ENCODE data around the gene NOP53.
"Not testable (repeated sequence)": the region's sequence is repeated elsewhere in the genome, so short reads cannot be mapped to it uniquely, and the experiment has no call there.

NOP53 gene

DNA sequence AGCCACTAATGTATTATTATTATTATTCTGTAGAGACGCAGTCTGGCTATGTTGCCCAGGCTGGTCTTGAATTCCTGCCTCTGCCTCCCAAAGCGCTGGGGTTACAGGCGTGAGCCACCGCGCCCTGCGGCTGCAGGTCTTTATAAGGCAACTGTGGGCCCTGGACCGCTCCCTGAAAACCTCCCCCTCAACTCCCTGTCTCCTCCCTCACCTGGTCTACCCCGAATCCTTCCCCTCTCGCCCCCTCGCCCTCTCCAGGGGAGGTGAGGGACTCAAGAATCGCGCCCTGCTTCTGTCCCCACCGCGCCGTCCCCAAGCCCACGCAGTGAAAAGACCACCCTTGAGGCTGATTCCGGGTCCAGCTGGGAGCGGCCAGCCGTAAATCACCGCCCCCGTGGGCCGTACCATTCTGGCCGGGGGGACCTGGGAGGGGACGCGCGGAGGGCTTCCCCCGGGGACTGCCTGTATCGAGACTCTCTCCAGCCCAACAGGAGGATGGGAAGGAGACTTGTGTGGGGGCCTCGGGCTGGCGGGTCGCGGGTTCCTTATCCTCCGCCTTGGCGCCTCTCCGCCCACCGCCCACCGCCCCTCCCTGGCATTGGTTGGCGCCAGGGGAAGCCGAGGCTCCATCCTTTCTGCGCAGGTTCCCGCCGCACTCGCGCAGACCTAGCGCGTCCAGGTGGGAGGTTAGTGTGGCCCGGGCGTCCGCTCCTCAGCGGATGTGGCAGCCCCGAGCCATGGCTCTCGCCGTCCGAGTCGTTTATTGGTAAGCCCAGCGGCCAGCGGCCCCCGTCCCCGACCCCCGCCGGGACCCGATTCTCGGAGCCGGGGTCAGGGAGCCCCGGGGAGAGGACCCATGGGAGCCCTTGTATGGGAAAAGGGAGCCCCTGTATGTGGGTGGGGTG lies 33.0 kb downstream of the NOP53 start, which contains the start of gene SELENOW:
Gene SELENOW, plus strand, starts transcription at position 655 of the 905 bp plus-strand sequence. Its CDS starts 83 bp downstream, at position 738.
- peak; percentile 77 for DNase-seq

DNA sequence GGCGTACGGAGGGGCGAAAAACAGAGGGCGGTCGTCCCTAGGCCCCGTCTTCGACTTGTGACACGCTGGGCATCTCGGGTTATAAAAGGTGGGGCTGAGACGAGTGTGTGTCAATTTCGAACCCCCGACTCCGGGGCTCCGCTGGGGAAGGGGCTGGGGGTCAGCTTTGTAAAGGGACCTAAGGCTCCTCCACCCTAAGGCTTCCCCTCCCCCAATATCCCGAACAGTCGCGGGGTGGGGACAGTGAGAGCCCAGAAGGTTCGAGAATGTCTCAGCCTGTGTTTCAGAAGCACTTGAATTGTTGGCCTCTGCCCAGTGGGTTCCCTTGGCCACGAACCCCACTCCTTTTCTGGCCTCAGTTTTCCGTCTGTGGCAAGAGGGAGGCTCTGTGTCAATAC lies 33.6 kb downstream of the NOP53 start:
- DNase-seq, result no peak

DNA sequence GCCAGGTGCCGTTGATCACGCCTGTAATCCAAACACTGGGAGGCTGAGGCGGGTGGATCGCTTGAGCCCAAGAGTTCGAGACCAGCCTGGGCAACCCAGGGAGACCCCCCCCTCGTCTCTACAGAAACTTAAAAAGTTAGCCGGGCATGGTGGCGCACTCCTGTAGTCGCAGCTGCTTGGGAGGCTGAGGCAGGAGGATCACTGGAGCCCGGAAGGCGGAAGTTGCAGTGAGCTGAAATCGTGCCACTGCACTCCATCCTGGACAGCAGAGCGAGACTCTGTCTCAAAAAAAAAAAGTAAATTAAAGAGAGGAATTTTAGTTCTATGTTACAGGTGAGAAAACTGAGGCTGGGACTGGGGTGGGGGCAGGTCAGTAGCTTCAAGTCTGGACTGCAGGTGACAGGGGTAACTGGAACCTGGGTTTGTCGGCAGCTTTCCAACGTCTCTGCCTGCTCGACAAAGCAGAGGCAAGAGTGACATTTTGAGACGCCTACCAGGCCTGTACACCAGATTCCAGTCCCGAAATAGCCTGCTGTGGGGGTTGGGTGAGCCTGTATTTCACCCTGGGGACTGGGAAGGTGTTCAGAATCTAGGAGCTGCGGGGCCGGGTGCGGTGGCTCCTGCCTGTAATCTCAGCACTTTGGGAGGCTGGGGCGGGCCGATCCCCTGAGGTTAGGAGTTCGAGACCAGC lies 34.3 kb downstream of the NOP53 start:
- no peak for DNase-seq

DNA sequence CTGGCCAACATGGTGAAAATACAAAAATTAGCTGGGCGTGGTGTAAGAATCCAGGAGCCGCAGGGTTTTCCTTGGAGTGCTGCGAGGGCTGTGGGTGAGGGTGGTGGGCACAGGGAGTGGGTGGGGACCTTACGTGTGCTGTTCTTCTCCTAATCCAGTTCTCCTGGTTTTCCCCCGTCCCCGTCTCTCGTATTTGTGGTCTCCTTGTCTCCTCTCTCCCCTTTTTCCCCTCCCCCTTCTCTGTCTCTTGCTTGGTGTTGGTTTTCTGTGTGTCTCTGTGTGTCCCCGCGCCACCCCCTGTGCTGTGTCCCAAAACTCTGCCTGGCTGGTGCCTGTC lies 34.8 kb downstream of the NOP53 start:
- DNase-seq, result no peak

- DNase-seq, result no peak
Measured at GRCh38 chr19:47781590-47782262, 36.4 kb downstream of the NOP53 start.

- DNase-seq, result no peak
Measured at GRCh38 chr19:47786566-47786965, 41.2 kb downstream of the NOP53 start.

DNA sequence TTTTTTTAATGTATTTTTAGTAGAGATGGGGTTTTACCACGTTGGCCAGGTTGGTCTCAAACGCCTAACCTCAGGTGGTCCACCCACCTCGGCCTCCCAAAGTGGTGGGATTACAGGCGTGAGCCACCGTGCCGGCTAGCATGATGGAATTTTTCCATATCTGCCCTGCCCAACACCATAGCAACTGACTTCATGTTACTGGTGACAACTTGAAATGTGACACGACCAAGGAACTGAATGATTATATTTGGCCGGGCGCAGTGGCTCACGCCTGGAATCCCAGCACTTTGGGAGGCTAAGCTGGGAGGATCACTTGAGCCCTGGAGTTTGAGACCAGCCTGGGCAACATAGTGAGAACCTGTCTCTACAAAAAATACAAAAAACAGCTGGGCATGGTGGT lies 42.0 kb downstream of the NOP53 start:
- not testable (repeated sequence) for DNase-seq

DNA sequence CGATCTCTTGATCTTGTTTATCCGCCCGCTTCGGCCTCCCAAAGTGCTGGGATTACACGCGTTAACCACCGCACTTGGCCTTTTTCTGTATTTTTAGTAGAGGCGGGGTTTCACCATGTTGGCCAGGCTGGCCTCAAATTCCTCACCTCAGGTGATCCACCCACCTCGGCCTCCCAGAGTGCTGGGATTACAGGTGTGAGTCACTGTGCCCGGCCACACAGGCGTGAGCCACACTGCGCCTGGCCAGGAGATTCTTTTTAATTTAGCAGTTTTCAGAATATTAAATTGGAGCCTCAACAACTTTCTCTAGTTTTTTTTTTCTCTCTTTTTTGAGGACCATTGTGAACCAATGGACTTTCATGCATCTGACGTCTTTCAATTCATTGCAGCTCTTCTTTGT lies 44.5 kb downstream of the NOP53 start:
- not testable (repeated sequence) for DNase-seq

- peak; percentile 89 for DNase-seq
Measured at GRCh38 chr19:47790398-47790814, 45.1 kb downstream of the NOP53 start.

- DNase-seq, result no peak
Measured at GRCh38 chr19:47792616-47793015, 47.3 kb downstream of the NOP53 start.

- DNase-seq, result no peak
Measured at GRCh38 chr19:47794526-47794925, 49.2 kb downstream of the NOP53 start.

DNA sequence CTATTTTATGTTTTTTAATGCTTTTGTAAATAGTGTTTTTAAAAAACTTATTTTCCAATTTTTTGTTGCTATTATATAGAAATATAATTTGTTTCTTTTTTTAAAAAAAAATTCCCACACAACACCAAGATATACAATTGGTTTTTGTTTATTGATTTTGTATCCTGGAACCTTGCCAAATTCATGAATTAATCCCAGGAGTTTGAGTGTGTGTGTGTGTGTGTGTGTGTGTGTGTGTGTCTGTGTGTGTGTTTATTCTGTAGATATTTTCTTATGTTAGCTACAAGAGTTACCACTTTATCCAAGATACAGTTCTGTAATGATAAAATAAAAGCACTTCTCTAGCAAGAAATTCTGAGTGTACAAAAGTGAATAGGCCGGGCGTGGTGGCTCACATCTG lies 51.4 kb downstream of the NOP53 start:
- no peak for DNase-seq

DNA sequence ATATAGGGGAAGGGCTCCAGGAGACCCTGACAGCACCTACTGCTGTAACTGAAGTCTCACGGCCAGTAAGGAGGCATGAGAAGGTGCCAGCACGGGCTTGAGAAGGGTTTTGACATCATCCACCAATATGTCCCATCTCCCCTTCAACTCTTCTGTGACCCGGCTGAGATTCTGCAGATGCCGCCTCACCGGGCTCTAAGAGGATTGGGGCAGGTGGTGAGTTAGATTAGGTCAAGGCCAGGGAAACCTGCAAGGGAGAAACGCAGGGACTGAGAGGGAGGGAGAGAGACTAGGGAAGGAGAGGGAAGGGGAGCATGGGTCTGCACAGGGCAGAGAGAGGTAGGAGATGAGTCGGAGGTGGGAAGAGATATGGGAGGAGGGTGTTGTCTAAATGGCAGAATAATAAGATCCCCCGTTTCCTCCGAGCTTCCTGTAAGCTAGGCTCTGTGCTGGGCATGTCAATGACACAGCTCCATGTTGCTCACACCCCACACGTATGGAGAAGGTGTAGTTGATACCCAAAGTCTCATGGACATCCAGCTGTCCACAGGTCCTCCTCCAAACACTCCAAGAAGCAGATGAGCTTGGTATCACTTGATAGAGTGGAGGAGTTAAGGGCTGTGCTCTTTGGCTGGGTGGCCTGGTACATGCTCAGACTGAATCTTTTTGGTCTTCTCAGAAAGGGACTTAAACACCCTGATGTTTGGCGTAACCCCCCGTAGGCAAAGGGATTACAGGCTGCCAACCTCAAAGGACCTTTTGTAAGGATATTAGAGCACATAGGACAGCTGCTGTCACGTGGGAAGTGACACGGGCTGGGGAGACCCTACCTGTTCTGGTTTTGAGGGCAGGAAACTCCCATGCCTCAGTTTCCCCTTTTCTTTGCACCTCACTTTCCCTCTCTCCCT lies 52.9 kb downstream of the NOP53 start:
- DNase-seq, result no peak

DNA sequence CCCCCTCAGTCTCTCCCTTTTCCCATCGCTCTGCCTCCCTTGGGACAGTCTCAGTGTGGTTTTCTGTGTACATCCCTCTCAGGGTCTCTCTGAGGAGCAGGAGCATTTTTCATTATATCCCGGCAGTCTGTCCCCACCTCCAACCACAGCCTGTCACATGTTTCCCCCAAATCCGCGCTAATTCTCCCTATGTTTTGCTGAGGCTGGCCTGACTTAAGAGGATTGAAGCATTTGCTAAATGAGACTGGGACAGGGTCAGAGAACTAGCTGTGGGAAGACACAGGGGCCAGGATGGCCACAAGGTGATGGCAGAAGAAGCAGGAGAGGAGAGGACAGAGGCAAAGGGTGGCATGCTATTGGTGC lies 53.5 kb downstream of the NOP53 start:
- DNase-seq, result no peak

GRCh38 chr19:47801270-47801669 lies 55.9 kb downstream of the NOP53 start:
- DNase-seq, result no peak

DNA sequence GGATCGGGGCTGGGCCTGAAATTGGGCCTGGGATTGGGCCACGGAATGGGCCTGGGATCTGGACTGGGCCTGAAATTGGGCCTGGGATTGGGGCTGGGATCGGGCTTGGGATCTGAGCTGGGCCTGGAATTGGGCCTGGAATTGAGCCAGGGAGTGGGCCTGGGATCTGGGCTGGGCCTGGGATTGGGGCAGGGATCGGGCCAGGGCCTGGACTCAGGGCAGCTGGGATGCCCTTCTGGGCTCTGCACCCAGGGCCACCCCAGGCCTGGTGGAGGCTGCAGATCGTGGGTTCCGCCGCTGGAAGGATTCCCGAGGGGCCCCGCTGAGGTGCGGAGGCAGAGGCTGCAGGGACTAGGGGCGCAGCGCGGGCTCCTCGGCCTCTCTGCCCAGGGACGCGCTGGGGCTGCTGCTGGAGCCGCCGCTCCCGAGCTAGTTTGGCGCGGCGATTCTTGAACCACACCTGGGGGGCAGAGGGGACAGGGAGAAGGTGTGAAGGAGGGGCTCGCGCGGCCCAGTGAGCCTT lies 57.2 kb downstream of the NOP53 start:
- no peak for DNase-seq

DNA sequence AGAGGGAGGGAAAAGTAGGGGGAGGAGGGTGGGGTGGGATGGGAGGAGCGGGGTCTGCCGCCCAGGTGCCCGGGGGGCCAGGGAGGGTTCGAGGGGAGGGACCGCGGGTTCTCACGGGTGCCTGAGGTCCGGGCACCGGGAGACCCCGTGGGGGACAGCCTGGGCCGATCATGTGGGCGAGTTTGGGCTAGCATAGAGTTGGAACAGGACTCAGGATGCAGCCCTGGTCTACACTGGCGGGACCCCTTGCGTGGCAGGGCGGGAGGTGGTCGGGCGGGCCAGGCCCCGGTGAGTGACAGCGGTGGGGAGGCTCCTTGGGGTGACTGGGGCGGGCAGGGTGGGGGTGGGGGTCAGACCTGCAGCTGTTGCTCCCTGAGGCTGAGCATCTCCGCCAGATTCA lies 57.8 kb downstream of the NOP53 start:
- DNase-seq, result not testable (repeated sequence)

DNA sequence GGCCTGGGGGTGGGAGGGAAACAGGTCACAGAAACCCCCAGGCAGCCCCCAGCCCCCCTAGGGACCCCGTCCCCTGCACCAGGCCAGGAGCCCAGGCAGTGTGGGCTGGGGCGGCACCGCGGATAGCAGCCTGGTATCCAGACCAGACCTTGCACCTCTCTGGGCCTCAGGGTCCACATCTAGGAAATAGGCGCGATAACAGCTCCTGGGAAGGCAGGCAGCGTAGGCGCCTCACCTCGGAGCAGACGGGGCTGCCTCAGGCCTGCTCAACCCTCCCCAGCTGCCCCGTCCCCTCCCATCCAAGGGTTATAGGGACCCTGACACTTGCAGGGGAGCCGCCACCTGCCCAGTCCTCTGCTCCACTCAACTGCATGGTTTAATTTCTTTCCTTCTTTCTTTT lies 58.3 kb downstream of the NOP53 start:
- not testable (repeated sequence) for DNase-seq

- not testable (repeated sequence) for DNase-seq
Measured at GRCh38 chr19:47804451-47804850, 59.1 kb downstream of the NOP53 start, which contains the start of gene TPRX1. Gene TPRX1 (minus strand): TSS chr19:47804551. CDS start chr19:47804539, 12 bp downstream.

GRCh38 chr19:47805313-47805712 lies 60.0 kb downstream of the NOP53 start:
- no peak for DNase-seq

DNA sequence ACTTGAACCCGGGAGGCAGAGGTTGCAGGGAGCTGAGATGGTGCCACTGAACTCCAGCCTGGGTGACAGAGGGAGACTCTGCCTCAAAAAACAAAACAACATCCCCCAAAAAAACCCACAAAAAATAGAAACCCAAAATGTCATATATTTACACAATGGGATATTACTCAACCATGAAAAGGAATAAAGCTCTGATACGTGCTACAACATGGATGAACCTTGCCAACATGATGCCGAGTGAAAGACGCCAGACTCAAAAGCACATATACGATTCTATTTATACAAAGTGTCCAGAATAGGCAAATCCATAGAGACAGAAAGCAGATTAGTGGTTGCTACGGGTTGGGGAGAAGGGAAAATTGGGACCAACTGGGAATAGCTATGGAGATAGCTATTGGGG lies 61.1 kb downstream of the NOP53 start:
- DNase-seq, result no peak
